ENCODE results near the gene DLX5. TPM values are rescaled to one million over a fixed set of nuclear protein-coding genes. Genes with fewer than 3 reads are reported as not detected.

DLX5 gene
- total and polyA plus RNA-seq, 2 experiments from 2014 or later, result 0.34 TPM; not detected in 1

DNA sequence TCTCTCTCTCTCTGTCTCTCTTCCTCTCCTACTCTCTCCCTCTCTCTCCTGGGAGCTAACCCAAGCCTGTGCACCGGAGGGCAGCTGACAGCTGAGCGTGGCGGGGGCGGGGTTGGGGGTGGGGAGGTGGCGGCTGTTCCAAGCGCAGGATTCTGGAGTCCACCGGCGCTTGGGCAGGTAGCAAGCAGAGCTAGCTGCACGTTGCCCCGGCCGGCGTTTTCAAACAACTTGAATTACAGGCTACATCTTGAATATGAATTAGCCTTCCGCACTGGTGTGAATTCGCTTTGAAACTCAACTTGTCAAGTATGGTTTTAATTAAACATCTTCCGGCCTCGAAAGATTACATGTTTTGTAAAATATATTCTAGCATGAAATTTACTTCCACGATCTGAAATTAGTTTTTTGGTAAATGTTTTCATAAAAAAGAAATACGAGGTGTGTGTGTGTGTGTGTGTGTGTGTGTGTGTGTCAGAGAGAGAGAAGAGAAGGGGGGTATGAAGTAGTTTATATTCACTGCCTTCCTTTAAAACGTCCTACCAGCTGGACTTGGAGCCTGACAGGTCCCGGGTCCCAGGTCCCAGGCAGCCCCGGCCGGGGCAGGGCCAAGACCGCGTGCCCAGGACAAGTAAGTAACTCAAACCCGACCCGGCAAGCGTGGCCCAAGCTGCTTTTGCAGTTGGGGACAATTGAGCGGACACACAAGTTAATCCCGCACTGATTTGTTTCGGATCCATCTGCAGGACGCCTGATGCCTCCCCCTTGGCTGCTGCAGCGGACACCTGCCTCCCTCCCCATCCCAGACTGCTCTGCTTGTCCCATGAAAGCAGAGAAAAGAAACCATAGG lies 28.3 kb downstream of the DLX5 start:
- Histone ChIP-seq H3K4me1 (ENCODE audit: low read depth) (no peaks in the 10 kb centered on the region), H3K27me3 (peaks cover 100% of the 10 kb centered on the region), H3K36me3 (no peaks in the 10 kb centered on the region), H3K9me3 (ENCODE audit: low read depth) (no peaks in the 10 kb centered on the region), H3K4me3 (no peak overlapping the region), H3K27ac (no peak overlapping the region)
- DNase-seq (ENCODE audit: low read depth in 1 of 2, low spot score in 1 of 2), result no peak
- TF ChIP-seq, protein P1, sequence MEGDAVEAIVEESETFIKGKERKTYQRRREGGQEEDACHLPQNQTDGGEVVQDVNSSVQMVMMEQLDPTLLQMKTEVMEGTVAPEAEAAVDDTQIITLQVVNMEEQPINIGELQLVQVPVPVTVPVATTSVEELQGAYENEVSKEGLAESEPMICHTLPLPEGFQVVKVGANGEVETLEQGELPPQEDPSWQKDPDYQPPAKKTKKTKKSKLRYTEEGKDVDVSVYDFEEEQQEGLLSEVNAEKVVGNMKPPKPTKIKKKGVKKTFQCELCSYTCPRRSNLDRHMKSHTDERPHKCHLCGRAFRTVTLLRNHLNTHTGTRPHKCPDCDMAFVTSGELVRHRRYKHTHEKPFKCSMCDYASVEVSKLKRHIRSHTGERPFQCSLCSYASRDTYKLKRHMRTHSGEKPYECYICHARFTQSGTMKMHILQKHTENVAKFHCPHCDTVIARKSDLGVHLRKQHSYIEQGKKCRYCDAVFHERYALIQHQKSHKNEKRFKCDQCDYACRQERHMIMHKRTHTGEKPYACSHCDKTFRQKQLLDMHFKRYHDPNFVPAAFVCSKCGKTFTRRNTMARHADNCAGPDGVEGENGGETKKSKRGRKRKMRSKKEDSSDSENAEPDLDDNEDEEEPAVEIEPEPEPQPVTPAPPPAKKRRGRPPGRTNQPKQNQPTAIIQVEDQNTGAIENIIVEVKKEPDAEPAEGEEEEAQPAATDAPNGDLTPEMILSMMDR (IDR thresholded peaks at IDR 0.05; ENCODE audit: low read depth, low read length), result no peak

DNA sequence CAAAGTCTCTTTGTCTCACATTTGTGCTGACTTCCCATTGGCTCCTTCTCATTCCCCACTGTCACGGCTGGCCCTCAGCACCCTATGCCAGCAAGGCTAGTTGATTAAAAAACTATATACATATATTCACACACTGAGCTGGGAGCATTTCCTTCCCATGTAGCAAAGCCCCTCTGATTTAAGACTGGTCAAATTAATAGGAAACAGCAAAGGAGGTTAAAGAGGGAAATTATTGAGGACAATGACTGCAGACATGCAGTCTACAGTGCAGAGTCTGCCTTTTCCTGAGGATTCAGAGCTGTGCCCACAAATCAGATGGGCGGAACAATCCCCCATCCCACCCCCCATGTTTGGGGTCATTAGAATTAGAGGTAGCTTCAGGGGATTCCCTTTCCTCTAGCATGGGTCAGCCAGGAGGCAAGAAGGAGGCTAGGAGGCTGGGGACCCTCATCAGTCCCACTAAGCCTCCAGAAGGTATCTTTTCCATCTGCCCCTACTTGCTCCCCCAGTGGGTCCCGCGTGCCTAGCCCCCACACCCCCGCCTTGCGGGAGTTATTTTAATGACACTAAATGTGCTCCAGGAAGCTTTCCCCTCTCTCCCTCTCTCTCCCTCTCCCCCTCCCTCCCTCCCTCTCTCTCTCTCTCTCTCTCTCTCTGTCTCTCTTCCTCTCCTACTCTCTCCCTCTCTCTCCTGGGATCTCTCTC lies 29.1 kb downstream of the DLX5 start:
- TF ChIP-seq, protein P1 (IDR thresholded peaks at IDR 0.05; ENCODE audit: low read depth, low read length), result no peak
- Histone ChIP-seq H3K4me1 (ENCODE audit: low read depth) (no peaks in the 10 kb centered on the region), H3K27me3 (peaks cover 100% of the 10 kb centered on the region), H3K9me3 (ENCODE audit: low read depth) (no peaks in the 10 kb centered on the region), H3K27ac (no peak overlapping the region), H3K36me3 (no peaks in the 10 kb centered on the region), H3K4me3 (no peak overlapping the region)
- DNase-seq (ENCODE audit: low read depth in 1 of 2, low spot score in 1 of 2), result no peak

DNA sequence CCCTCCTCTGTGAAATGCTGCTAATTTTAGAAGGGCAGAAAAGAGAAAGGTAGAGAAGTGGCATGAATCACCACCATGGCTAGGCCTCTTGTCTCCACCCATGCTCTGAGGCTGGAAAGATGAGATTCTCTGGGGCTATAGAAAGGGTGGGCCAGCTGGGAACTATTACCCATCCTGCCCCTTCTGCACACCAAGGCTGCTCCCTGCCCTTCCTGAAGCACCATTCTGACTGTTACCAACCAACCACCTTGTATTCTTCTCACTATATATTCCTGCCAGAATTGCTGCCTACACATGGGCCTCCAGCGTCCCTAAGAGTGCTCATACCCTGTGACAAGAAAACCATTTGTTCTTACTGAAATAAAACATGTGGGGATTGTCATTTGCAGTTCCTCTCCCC lies 30.7 kb downstream of the DLX5 start:
- no peaks in the 10 kb centered on the region for H3K4me1 ChIP-seq (ENCODE audit: low read depth)
- H3K9me3 ChIP-seq (ENCODE audit: low read depth), result no peaks in the 10 kb centered on the region
- TF ChIP-seq, protein P1 (IDR thresholded peaks at IDR 0.05; ENCODE audit: low read depth, low read length), result no peak
- no peak overlapping the region for H3K4me3 ChIP-seq
- H3K27me3 ChIP-seq, result peaks cover 100% of the 10 kb centered on the region
- no peaks in the 10 kb centered on the region for H3K36me3 ChIP-seq
- H3K27ac ChIP-seq, result no peak overlapping the region
- DNase-seq (ENCODE audit: low read depth in 1 of 2, low spot score in 1 of 2), result no peak

DNA sequence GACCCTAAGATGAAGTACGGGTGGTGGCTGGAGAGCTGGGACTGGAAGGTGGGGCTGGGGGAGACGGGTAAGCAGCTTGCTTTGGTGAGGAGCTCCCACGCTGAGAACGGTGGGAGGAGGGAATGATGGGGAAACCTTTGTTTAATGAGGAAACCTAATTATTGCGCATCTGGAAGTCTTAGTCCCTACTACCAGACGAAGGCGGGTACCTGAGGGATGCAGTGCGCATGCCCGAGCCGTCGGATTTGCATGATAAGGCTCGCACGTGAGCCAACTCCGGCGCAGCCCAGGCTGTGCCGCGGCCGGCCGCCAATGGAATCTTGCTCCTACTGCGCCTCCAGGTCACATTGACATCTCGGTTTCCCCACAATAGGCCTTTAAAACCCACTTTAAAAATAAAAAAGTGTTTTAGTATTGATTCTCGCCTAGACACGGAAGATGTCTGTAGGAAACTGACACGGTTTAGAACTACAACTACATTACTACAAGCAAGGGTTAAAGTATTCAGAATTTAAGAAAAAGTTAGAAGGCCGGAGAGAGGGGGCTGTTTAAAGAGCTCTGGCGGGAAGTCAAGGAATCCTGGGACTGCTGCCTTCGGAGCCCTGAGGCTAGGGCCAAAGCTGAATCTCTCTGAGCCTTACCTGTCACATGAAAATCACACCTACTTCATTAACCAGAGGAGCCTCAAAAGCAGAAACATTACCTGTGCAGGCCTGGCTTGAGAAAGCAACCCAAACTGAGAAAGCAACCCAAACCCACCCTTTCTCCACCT lies 31.4 kb downstream of the DLX5 start:
- H3K36me3 ChIP-seq, result no peaks in the 10 kb centered on the region
- no peak overlapping the region for H3K27ac ChIP-seq
- no peaks in the 10 kb centered on the region for H3K9me3 ChIP-seq (ENCODE audit: low read depth)
- H3K27me3 ChIP-seq, result peaks cover 100% of the 10 kb centered on the region
- no peak for DNase-seq (ENCODE audit: low read depth in 1 of 2, low spot score in 1 of 2)
- H3K4me1 ChIP-seq (ENCODE audit: low read depth), result no peaks in the 10 kb centered on the region
- TF ChIP-seq, protein P1 (IDR thresholded peaks at IDR 0.05; ENCODE audit: low read depth, low read length), result no peak
- no peak overlapping the region for H3K4me3 ChIP-seq

DNA sequence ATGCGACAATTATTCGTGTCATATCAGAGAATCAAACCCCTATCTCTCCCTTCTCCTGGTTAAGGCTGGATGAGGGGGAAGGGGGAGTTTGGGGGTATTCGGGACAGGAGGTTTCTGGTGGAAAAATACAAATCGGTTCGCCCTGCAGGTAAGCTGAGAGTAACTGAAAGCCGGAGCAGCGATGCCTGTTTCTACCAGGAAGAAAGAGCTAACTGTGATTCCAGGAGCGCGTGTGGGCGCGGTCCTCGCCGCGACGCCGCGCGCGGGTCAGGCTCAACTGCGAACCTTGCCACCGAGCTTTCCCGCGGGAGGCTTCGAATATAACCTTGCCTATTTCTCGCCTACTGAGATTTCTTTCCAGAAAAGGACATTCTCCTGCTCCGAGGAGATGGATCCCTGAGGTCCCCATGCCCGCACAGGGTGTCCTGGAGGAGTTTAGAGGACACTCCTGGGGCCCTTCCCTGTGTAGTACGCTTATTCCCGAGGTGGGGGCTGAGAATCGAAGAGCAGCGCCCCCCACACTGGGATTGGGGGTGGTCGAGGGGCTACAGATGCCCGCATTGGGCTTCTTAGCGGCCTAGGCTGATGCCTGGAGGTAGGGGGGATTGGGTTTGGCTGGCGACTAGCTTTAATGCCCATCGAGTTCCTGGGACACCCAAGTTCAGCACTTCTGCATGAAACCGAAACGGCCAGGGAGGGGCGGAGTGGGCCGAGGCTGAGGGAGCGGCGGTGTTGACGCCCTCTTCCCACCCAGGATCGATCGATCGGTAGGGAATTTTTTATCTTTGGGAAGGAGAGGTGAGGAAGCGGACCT lies 32.2 kb downstream of the DLX5 start:
- H3K4me3 ChIP-seq, result no peak overlapping the region

More for the DNA sequence above, 32.2 kb downstream of the DLX5 start:
- DNase-seq (ENCODE audit: low read depth in 1 of 2, low spot score in 1 of 2), result no peak
- TF ChIP-seq, protein P1 (IDR thresholded peaks at IDR 0.05; ENCODE audit: low read depth, low read length), result no peak
- no peaks in the 10 kb centered on the region for H3K9me3 ChIP-seq (ENCODE audit: low read depth)
- H3K27ac ChIP-seq, result no peak overlapping the region
- H3K4me1 ChIP-seq (ENCODE audit: low read depth), result no peaks in the 10 kb centered on the region
- H3K36me3 ChIP-seq, result no peaks in the 10 kb centered on the region
- peaks cover 100% of the 10 kb centered on the region for H3K27me3 ChIP-seq

Data from cardiac muscle cell (in vitro differentiated cells and primary cell).